ENCODE data around the gene PTCH2.
"Not testable (repeated sequence)": the region's sequence is repeated elsewhere in the genome, so short reads cannot be mapped to it uniquely, and the experiment has no call there.

Gene PTCH2

GRCh38 chr1:44842486-44842861 lies 579 bp downstream of the PTCH2 start:
- no peak for DNase-seq (ENCODE audit: low read depth)

GRCh38 chr1:44839576-44839975 lies 3.5 kb downstream of the PTCH2 start:
- no peak for DNase-seq (ENCODE audit: low read depth)

- DNase-seq (ENCODE audit: low read depth) = not testable (repeated sequence)
These were observed 4.8 kb downstream of the PTCH2 start for GRCh38 chr1:44838294-44838693.

DNA sequence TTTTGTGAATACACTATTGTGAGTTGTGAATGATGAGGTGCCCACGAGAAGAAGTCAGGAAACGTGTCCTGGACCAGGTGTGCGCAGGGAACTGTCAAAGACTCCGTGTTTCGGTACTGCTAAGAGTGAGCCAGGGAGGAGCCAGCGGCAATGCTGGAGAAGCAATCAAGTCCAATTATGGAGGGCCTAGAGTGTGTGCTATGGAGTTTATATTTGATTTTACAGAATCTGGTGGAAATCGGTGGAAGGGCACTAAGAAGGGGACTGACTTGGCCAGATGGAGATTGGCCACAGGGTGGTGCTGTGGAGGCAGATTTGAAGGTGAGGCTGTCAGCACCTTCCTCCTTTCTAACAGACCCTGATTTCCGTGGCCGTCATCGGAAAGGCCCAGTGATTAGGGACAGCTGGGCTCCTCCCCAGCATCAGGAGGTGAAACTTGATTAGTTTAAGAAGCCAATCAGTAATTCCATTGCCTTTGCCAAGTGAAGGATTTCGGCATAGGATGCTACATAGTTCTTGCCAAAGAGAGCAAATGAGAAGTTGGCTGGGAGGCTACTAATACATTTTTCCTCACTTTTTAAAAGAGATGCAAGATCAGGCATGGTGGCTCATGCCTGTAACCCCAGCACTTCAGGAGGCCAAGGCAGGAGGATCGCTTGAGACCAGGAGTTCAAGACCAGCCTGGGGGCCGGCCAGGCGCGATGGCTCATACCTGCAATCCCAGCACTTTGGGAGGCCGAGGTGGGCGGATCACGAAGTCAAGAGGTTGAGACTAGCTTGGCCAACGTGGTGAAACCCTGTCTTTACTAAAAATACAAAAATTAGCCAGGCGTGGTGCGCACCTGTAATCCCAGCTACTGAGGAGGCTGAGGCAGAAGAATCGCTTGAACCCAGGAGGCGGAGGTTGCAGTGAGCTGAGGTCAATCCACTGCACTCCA lies 7.0 kb downstream of the PTCH2 start:
- peak; percentile 64 for DNase-seq (ENCODE audit: low read depth)

DNA sequence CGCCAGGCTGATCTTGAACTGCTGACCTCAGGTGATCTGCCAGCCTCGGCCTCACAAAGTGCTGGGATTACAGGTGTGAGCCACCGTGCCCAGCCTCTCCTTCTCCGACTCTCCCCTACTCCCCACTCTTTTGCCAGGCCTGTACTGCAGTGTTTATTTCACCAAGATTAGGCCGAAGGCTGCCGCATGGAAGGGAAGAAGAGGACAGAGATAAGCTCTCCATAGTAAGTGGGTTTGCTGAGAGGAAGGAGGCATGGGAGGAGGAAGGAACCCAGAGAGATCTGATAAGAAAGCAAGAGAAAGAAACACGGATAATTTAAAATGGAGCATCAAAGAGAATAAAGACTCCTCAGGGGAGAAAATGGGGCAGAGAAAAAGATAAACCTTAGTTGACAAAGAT lies 8.7 kb downstream of the PTCH2 start:
- no peak for DNase-seq (ENCODE audit: low read depth)

GRCh38 chr1:44832056-44832705 lies 10.9 kb downstream of the PTCH2 start:
- no peak for DNase-seq (ENCODE audit: low read depth)

DNA sequence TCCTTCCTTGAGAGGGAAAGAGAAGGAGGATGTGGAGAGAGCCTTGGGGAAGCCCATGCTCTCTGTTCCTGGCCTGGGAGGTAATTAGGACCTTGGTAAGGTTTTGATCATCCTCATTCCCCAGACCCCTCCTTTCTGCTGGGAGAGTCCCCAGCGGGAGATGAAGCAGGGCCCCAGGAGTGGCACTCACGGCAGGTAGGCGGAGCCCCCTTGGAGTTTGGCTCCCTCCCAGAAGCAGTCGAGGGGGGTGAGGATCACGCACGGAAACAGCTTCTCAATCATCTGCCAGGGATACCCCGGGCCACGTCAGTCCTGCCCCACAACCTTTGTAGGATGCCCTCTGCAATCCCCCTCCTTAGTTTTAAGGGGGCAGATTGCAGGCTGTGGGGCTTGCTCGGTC lies 11.5 kb downstream of the PTCH2 start:
- DNase-seq (ENCODE audit: low read depth) = no peak

- DNase-seq (ENCODE audit: low read depth) = no peak
These were observed 12.2 kb downstream of the PTCH2 start for GRCh38 chr1:44830900-44831304.

DNA sequence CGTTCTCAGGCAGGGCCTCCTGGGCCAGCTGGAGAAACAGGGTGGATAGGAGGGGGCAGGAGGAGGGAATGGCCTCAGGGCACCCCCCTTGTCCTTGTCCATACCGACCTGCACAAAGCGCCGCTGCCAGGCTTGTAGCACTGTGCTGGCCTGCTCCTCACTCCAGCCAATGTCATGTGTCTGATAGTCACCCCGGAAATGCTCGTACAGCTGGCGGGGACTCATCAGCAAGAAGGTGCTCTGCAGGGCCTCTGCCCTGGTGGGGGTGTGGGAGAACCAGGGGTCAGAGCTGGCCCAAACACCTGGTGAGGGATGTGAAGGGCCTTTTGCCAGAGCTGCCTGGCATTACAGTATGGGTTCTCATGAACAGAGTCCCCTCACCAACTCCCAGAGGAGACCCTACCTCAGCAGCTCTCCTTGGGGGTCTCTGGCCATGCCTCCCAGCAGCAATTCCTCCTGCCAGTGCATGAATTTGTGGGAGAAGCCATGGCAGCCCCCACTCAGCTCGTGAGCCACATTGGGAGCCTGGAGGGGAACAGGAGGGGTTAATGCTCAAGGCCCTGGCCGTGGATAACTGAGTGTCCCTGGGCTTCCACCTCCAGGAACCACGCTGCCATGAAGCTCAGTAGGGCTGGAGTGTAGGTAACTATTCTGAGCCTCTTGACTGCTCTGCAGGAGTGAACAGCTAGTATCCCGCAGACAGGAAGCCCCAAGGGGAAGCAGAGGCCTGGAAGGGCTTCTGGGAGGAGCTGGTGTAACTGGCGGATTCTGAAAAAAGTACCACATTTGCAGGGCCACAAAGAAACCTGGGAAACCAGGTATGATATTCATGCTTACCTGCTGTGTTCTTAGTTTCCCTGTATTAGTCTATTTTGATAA lies 13.3 kb downstream of the PTCH2 start:
- no peak for DNase-seq (ENCODE audit: low read depth)

- DNase-seq (ENCODE audit: low read depth) = no peak
These were observed 14.1 kb downstream of the PTCH2 start for GRCh38 chr1:44828841-44829440.

DNA sequence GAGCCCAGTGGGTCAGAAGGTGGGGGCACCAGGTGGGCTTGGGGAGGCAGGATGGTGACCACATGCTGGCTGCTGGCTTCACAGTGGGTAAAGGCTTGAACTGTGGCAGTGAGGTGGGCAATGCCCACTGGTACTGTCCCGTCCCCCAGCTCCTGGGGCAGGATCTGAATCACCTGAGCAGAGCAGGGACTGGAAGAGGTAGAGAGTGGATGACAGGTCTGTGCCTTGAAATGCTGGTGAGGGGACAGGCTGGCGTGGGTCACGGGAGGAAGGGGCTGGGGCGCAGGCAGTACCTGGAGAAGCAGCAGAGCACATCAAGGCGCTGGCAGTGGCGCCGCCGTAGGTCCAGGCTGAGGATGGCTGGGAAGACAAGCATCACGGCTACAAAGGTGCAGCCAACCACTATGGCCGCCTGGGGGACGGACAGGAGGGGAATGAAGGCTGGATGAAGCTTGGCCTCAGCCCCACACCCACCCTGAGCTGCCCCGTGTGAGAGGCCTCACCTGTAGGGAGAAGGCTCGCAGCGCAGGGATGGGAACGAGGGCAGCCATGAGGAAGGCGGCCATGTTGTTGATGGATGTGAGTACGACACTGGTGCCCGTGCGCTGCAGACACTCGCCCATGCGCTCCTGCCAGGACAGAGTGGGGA lies 14.9 kb downstream of the PTCH2 start:
- DNase-seq (ENCODE audit: low read depth) = no peak

DNA sequence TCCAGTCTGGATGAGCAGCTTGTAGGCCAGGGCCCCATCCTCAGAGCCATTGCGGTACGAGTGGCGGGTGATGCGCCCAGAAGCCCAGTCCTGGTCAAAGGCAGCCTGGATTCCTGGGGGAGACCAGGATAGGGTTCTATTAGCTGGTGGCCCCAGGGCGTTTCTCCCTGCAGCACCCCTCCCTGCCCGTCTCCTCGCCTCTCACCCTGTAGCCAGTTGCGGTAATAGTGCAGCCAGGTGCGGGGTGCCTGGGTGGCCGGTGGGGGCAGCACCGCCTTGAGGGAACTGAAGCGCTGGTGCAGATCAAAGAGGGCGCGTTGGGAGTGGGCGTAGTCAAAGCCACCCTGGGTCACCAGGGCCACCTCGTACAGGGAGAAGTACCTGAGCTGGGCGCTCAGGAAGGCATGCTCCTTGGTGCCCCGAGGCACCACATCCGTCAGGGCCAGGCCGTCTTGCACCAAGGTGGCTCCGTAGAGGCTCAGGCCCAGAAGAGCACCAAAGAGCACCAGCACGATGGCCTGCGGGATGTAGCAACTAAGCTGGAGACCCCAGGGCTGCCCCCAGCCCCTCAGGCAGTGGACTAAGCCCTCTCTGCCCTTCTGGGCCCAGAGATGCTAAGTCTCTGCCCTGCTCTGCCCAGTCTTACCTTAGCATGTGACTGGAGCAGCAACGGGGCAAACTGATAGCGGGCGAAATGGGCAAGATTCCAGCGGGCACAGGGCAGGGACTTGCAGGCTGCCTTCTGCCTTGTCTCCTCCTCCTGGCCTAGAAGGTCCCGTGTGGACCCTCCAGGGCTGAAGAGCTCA lies 15.7 kb downstream of the PTCH2 start:
- no peak for DNase-seq (ENCODE audit: low read depth)

DNA sequence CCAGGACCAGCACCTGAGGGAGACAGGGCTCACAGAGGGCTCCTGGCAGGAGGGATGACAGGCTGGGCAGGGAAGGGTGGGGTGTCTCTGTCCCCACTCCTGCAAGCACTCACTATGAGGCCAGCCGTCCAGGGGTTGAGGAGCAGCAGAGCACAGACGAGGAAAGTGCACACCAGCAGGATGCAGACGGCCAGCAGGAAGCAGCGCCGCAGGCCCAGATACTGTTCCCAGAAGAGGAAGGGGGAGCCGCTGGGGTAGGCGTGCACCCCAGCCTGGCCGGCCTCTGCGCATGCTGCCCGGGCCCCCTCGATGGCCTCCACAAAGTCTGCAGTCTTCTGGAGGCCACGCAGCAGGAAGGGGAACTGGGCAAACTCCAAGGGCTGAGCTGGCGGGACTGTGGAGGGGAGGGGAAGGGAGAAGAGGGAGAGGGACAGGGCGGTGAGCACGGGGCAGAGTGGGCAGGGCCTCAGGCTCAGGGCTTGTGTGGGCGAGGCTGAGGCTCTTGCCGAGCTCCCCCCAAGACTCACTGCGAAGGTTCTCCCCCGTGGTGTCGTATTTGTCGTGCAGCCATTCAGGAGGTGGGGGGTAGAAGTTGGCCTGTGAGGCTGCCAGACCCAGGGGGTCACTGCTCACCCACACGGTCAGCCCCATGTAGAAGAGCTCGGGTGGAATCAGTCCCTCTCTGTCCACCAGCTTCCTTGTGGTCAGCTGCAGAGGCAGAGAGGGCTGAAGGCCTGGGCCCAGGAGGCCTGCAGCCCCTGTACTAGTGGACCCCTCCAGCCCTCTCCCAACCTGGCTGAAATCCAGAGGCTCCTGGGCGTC lies 16.5 kb downstream of the PTCH2 start:
- DNase-seq (ENCODE audit: low read depth) = no peak

GRCh38 chr1:44824392-44824791 lies 18.7 kb downstream of the PTCH2 start:
- not testable (repeated sequence) for DNase-seq (ENCODE audit: low read depth)

- DNase-seq (ENCODE audit: low read depth) = no peak
These were observed 20.0 kb downstream of the PTCH2 start for GRCh38 chr1:44822981-44823451.

- no peak for DNase-seq (ENCODE audit: low read depth)
These were observed 20.8 kb downstream of the PTCH2 start for GRCh38 chr1:44822131-44822701.

DNA sequence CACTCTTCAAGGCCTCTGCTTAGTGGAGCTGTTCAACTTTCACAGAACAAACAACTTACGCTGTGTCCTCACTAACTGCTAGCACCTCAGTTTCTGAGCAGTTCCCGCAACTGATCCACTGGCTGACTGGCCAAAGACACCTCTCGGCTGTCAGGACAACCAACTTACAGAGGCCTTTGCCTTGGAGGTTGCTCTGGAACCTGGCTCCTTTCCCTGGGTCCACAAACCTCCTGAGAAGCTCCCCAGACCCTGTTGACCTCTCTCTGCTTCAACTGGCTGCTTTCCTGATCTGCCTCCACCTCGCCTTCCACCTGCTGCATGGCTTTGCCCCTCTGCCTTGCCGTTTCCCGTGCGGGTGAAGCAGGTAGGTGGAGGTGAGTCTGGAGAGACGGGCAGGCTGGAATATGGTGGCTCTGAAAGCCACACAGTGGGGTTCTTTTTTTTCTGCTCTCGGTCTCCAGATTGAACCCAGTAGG lies 21.8 kb downstream of the PTCH2 start:
- DNase-seq (ENCODE audit: low read depth) = no peak

GRCh38 chr1:44820328-44821239 lies 22.5 kb downstream of the PTCH2 start:
- DNase-seq (ENCODE audit: low read depth) = no peak
